B cell (primary cell): Measurements from ENCODE around the gene MROH2A.

Experiments used
- EZH2 ChIP-seq: IDR thresholded peaks from 2 replicates; pipeline ENCODE4 v1.6.1; 2012; ENCODE audit warnings: borderline replicate concordance, low read depth, mild to moderate bottlenecking, moderate library complexity, low read length; ENCODE audit not compliant: insufficient read depth, poor library complexity, severe bottlenecking
- TF ChIP-seq, protein P1 (sequence below): fragments of 200-600 bp; IDR thresholded peaks from one replicate; pipeline ENCODE4 v1.8.0; 2022; ENCODE audit warnings: antibody characterized with exemption, mild to moderate bottlenecking

DNA sequence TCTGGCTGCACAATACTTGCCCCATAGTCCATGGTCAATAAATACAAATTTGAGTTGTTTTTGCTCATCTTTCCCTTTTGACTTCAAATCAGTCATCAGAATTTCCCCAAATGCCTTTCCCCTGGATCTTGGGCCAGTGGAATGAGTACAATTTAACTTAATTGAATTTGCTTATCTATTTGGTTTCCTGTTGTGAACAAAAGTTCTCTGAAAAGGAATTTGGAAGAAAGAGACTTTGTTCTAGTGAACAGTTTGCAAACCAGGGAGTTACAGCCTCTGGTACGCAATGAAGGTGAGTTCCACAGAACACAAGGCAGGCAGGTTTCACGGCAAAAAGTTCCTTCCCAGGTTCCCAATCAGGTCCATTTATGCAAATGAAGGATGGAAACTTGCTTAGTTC lies 19.3 kb upstream of the MROH2A start:
- no peak for TF ChIP-seq EZH2
- TF ChIP-seq, protein P1, sequence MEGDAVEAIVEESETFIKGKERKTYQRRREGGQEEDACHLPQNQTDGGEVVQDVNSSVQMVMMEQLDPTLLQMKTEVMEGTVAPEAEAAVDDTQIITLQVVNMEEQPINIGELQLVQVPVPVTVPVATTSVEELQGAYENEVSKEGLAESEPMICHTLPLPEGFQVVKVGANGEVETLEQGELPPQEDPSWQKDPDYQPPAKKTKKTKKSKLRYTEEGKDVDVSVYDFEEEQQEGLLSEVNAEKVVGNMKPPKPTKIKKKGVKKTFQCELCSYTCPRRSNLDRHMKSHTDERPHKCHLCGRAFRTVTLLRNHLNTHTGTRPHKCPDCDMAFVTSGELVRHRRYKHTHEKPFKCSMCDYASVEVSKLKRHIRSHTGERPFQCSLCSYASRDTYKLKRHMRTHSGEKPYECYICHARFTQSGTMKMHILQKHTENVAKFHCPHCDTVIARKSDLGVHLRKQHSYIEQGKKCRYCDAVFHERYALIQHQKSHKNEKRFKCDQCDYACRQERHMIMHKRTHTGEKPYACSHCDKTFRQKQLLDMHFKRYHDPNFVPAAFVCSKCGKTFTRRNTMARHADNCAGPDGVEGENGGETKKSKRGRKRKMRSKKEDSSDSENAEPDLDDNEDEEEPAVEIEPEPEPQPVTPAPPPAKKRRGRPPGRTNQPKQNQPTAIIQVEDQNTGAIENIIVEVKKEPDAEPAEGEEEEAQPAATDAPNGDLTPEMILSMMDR = no peak
